Stimulated activated naive CD8-positive, alpha-beta T cell treated with anti-CD3 and anti-CD28 coated beads, Interleukin-15, amount 100 ng/mL, for 72 hours (primary cell): ENCODE results near the gene PTPRD.
"Not testable (repeated sequence)": the region's sequence is repeated elsewhere in the genome, so short reads cannot be mapped to it uniquely, and the experiment has no call there.

Source experiments
- ATAC-seq: fragments of 150-1000 bp; cut with Tn5 transposase; 2 replicates; pipeline ENCODE4 v1.10.0; 2021; ENCODE audit warnings: mild to moderate bottlenecking, moderate library complexity
- DNase-seq, 2 donors: peaks; one replicate each; pipeline ENCODE4 v3.0.0; 2021 to 2022
- H3K27ac Mint-ChIP-seq, 2 donors: one replicate each; pipeline ENCODE4 v1.8.0; 2022; ENCODE audit warnings: mild to moderate bottlenecking in 2 of 2, mixed read lengths in 2 of 2, moderate library complexity in 2 of 2
- H3K27me3 Mint-ChIP-seq: one replicate; pipeline ENCODE4 v1.8.0; 2022; ENCODE audit warnings: mixed read lengths
- H3K4me1 Mint-ChIP-seq: one replicate; pipeline ENCODE4 v1.8.0; 2022; ENCODE audit warnings: mild to moderate bottlenecking, mixed read lengths
- H3K4me3 Mint-ChIP-seq, 2 donors: one replicate each; pipeline ENCODE4 v1.8.0; 2022; ENCODE audit warnings: mild to moderate bottlenecking in 2 of 2, mixed read lengths in 2 of 2, moderate library complexity in 1 of 2
- H3K9me3 Mint-ChIP-seq, 2 donors: one replicate each; pipeline ENCODE4 v1.8.0; 2022; ENCODE audit warnings: mixed read lengths in 2 of 2

The PTPRD gene

GRCh38 chr9:8719833-8720486 lies 1892.8 kb downstream of the PTPRD start:
- Mint-ChIP-seq H3K9me3 (no peaks in the 10 kb centered on the region), H3K4me1 (no peaks in the 10 kb centered on the region), H3K27me3 (no peaks in the 10 kb centered on the region), H3K27ac (no peak overlapping the region), H3K4me3 (no peak overlapping the region)
- DNase-seq (no peak), ATAC-seq (no peak)

- no peak overlapping the region for H3K4me3 Mint-ChIP-seq
- no peaks in the 10 kb centered on the region for H3K27me3 Mint-ChIP-seq
- ATAC-seq (no peak), DNase-seq (no peak)
- H3K27ac Mint-ChIP-seq, result no peak overlapping the region
- H3K9me3 Mint-ChIP-seq, result no peaks in the 10 kb centered on the region
- H3K4me1 Mint-ChIP-seq, result no peaks in the 10 kb centered on the region
Observed at GRCh38 chr9:8718121-8718725, 1894.6 kb downstream of the PTPRD start.

- no peak overlapping the region for H3K4me3 Mint-ChIP-seq
- no peaks in the 10 kb centered on the region for H3K9me3 Mint-ChIP-seq
- H3K27me3 Mint-ChIP-seq, result no peaks in the 10 kb centered on the region
- no peak overlapping the region for H3K27ac Mint-ChIP-seq
- ATAC-seq, result no peak
- no peaks in the 10 kb centered on the region for H3K4me1 Mint-ChIP-seq
- no peak for DNase-seq
Observed at GRCh38 chr9:8717146-8717545, 1895.7 kb downstream of the PTPRD start.

- Mint-ChIP-seq H3K4me1 (no peaks in the 10 kb centered on the region), H3K9me3 (no peaks in the 10 kb centered on the region), H3K27ac (no peak overlapping the region), H3K4me3 (no peak overlapping the region), H3K27me3 (no peaks in the 10 kb centered on the region)
- ATAC-seq (no peak), DNase-seq (no peak)
Observed at GRCh38 chr9:8715788-8716187, 1897.0 kb downstream of the PTPRD start.

- no peak for ATAC-seq
- no peaks in the 10 kb centered on the region for H3K27me3 Mint-ChIP-seq
- no peak overlapping the region for H3K27ac Mint-ChIP-seq
- no peak overlapping the region for H3K4me3 Mint-ChIP-seq
- no peaks in the 10 kb centered on the region for H3K9me3 Mint-ChIP-seq
- no peaks in the 10 kb centered on the region for H3K4me1 Mint-ChIP-seq
- DNase-seq, result no peak
Observed at GRCh38 chr9:8713811-8714165, 1899.0 kb downstream of the PTPRD start.

GRCh38 chr9:8713149-8713810 lies 1899.5 kb downstream of the PTPRD start:
- Mint-ChIP-seq H3K27me3 (no peaks in the 10 kb centered on the region), H3K9me3 (no peaks in the 10 kb centered on the region), H3K4me3 (no peak overlapping the region), H3K27ac (no peak overlapping the region), H3K4me1 (no peaks in the 10 kb centered on the region)
- no peak for ATAC-seq
- no peak for DNase-seq

- no peak for ATAC-seq
- H3K9me3 Mint-ChIP-seq, result no peaks in the 10 kb centered on the region
- H3K27ac Mint-ChIP-seq, result no peak overlapping the region
- no peaks in the 10 kb centered on the region for H3K4me1 Mint-ChIP-seq
- no peak for DNase-seq
- no peaks in the 10 kb centered on the region for H3K27me3 Mint-ChIP-seq
- no peak overlapping the region for H3K4me3 Mint-ChIP-seq
Observed at GRCh38 chr9:8709731-8710130, 1903.1 kb downstream of the PTPRD start.

GRCh38 chr9:8708728-8709127 lies 1904.1 kb downstream of the PTPRD start:
- Mint-ChIP-seq H3K27me3 (no peaks in the 10 kb centered on the region), H3K27ac (no peak overlapping the region), H3K9me3 (no peaks in the 10 kb centered on the region), H3K4me1 (no peaks in the 10 kb centered on the region), H3K4me3 (no peak overlapping the region)
- DNase-seq (no peak), ATAC-seq (no peak)

GRCh38 chr9:8706998-8707397 lies 1905.8 kb downstream of the PTPRD start:
- DNase-seq (no peak), ATAC-seq (no peak)
- Mint-ChIP-seq H3K27me3 (no peaks in the 10 kb centered on the region), H3K4me1 (no peaks in the 10 kb centered on the region), H3K4me3 (no peak overlapping the region), H3K9me3 (no peaks in the 10 kb centered on the region), H3K27ac (no peak overlapping the region)

GRCh38 chr9:8706531-8706930 lies 1906.3 kb downstream of the PTPRD start:
- Mint-ChIP-seq H3K27me3 (no peaks in the 10 kb centered on the region), H3K27ac (no peak overlapping the region), H3K4me3 (no peak overlapping the region), H3K4me1 (no peaks in the 10 kb centered on the region), H3K9me3 (no peaks in the 10 kb centered on the region)
- DNase-seq (no peak), ATAC-seq (no peak)

GRCh38 chr9:8705861-8706260 lies 1906.9 kb downstream of the PTPRD start:
- Mint-ChIP-seq H3K4me3 (no peak overlapping the region), H3K27ac (no peak overlapping the region), H3K27me3 (no peaks in the 10 kb centered on the region), H3K4me1 (no peaks in the 10 kb centered on the region), H3K9me3 (no peaks in the 10 kb centered on the region)
- no peak for ATAC-seq
- no peak for DNase-seq

GRCh38 chr9:8703904-8704303 lies 1908.9 kb downstream of the PTPRD start:
- Mint-ChIP-seq H3K27ac (peak overlapping the region in 1 of 2 donors; percentile 3), H3K9me3 (no peaks in the 10 kb centered on the region), H3K4me3 (no peak overlapping the region), H3K27me3 (no peaks in the 10 kb centered on the region), H3K4me1 (no peaks in the 10 kb centered on the region)
- DNase-seq (no peak), ATAC-seq (no peak)

- Mint-ChIP-seq H3K4me1 (no peaks in the 10 kb centered on the region), H3K27ac (no peak overlapping the region), H3K27me3 (no peaks in the 10 kb centered on the region), H3K9me3 (no peaks in the 10 kb centered on the region), H3K4me3 (no peak overlapping the region)
- DNase-seq (no peak), ATAC-seq (no peak)
Observed at GRCh38 chr9:8701904-8702303, 1910.9 kb downstream of the PTPRD start.

- ATAC-seq, H3K4me1 Mint-ChIP-seq, H3K4me3 Mint-ChIP-seq, H3K9me3 Mint-ChIP-seq, H3K27me3 Mint-ChIP-seq, DNase-seq, H3K27ac Mint-ChIP-seq: not testable (repeated sequence)
Observed at GRCh38 chr9:8697565-8697964, 1915.2 kb downstream of the PTPRD start.

GRCh38 chr9:8696516-8696915 lies 1916.3 kb downstream of the PTPRD start:
- no peak for DNase-seq

GRCh38 chr9:8694983-8695588 lies 1917.7 kb downstream of the PTPRD start:
- Mint-ChIP-seq H3K4me1 (no peaks in the 10 kb centered on the region), H3K9me3 (no peaks in the 10 kb centered on the region), H3K27ac (no peak overlapping the region), H3K4me3 (no peak overlapping the region), H3K27me3 (no peaks in the 10 kb centered on the region)
- DNase-seq (no peak), ATAC-seq (no peak)

More at GRCh38 chr9:8696516-8696915, 1916.3 kb downstream of the PTPRD start:
- Mint-ChIP-seq H3K27ac (no peak overlapping the region), H3K27me3 (no peaks in the 10 kb centered on the region), H3K9me3 (no peaks in the 10 kb centered on the region), H3K4me1 (no peaks in the 10 kb centered on the region), H3K4me3 (no peak overlapping the region)
- no peak for ATAC-seq
